HepG2 (cell line): ENCODE data around the gene CCSER1. TPM values are rescaled to one million over a fixed set of nuclear protein-coding genes. Genes with fewer than 3 reads are reported as not detected.
A peak's percentile ranks its signal among the peaks of the same experiment; 100 is the strongest.

ENCODE experiments used
- ATAC-seq: fragments of 200-7000 bp; cut with Tn5 transposase; 3 replicates; pipeline ENCODE4 v1.9.1; 2020; ENCODE audit warnings: mild to moderate bottlenecking, moderate library complexity
- BruUV-seq: library from RNA; stranded (reverse); fragments of 400-500 nt; replicated peaks from 2 replicates; lab custom pipeline; 2021; lab: Mats Ljungman, UMichigan
- CTCF ChIA-PET: fragments of 300-600 bp; formaldehyde crosslinking; extraction: SDS; loops from one replicate; lab custom pipeline; 2021; ENCODE audit warnings: low total read pairs, inconsistent platforms, low intra/inter-chr PET ratio; lab: Yijun Ruan, JAX
- POLR2A ChIA-PET: fragments of 350-600 bp; sonication (Branson Sonifier 250); formaldehyde crosslinking; loops from one replicate; lab custom pipeline; 2020; ENCODE audit warnings: antibody characterized with exemption, inconsistent platforms; lab: Yijun Ruan, JAX
- DNase-seq: peaks from one replicate; pipeline ENCODE4 v3.0.0-alpha.2; 2015; ENCODE audit warnings: low spot score
- FAIRE-seq: peaks from 3 replicates; lab custom pipeline; 2011; peaks lifted over from hg19 to GRCh38; lab: Jason Lieb, UNC
- H2AFZ ChIP-seq: one replicate; pipeline ENCODE4 v1.6.1; 2011; ENCODE audit warnings: low read length, inconsistent platforms
- H3K27ac ChIP-seq: fragments of 300-600 bp; 3 replicates; pipeline ENCODE4 v1.8.0; 2011; ENCODE audit warnings: mixed run types, mild to moderate bottlenecking, mixed read lengths, low read length, inconsistent platforms; ENCODE audit not compliant: insufficient read depth; ENCODE audit errors: extremely low read length
- H3K27me3 ChIP-seq, 2 experiments: fragments of 200-600 bp in 1 of 2; 2 replicates in 1 of 2; 3 replicates in 1 of 2; pipeline versions ENCODE4 v1.6.0 to v1.8.0; 2011; ENCODE audit warnings: low read length in 2 of 2, mild to moderate bottlenecking in 2 of 2, moderate library complexity in 2 of 2, inconsistent platforms in 1 of 2; ENCODE audit not compliant: insufficient read depth in 2 of 2, control insufficient read depth in 1 of 2
- H3K36me3 ChIP-seq, 2 experiments: fragments of 200-600 bp in 1 of 2; replicated peaks in 1 of 2; 2 replicates in 1 of 2; 3 replicates in 1 of 2; pipeline versions ENCODE4 v1.5.1 to v1.8.0; 2011; ENCODE audit warnings: low read length in 2 of 2, inconsistent platforms in 1 of 2; ENCODE audit not compliant: insufficient read depth in 2 of 2, control insufficient read depth in 1 of 2
- H3K4me1 ChIP-seq: 2 replicates; pipeline ENCODE4 v1.5.1; 2012; ENCODE audit warnings: low read length, inconsistent platforms; ENCODE audit not compliant: insufficient read depth
- H3K4me2 ChIP-seq: 2 replicates; pipeline ENCODE4 v1.6.0; 2011; ENCODE audit warnings: low read depth, low read length, inconsistent platforms
- H3K4me3 ChIP-seq, 3 experiments: fragments of 200-600 bp in 1 of 3; sonication (generic), shearing (Covaris generic) in 1 of 3; replicated peaks in 1 of 3; 2 replicates each; pipeline ENCODE4 v1.5.1; 2011 to 2016; ENCODE audit warnings: low read length in 3 of 3, inconsistent platforms in 2 of 3, low read depth in 2 of 3, mild to moderate bottlenecking in 2 of 3, control low read depth in 1 of 3, mixed read lengths in 1 of 3; ENCODE audit not compliant: insufficient read depth in 1 of 3
- H3K79me2 ChIP-seq: one replicate; pipeline ENCODE4 v1.6.1; 2011; ENCODE audit warnings: low read length, inconsistent platforms; ENCODE audit not compliant: insufficient read depth
- H3K9ac ChIP-seq: 2 replicates; pipeline ENCODE4 v1.6.0; 2011; ENCODE audit warnings: mild to moderate bottlenecking, low read depth, low read length, inconsistent platforms; ENCODE audit not compliant: insufficient read depth
- H3K9me3 ChIP-seq: 2 replicates; pipeline ENCODE4 v1.5.1; 2012; ENCODE audit warnings: mild to moderate bottlenecking, low read length
- H4K20me1 ChIP-seq: 2 replicates; pipeline ENCODE4 v1.6.0; 2011; ENCODE audit warnings: inconsistent platforms, mild to moderate bottlenecking, low read length, moderate library complexity; ENCODE audit not compliant: insufficient read depth
- ATF2 ChIP-seq: sonication (generic); formaldehyde crosslinking; IDR thresholded peaks from 2 replicates; pipeline ENCODE4 v1.4.0; 2020; ENCODE audit warnings: missing genetic modification reagents
- CTCF ChIP-seq: sonication (generic); formaldehyde crosslinking; IDR thresholded peaks from 2 replicates; pipeline ENCODE4 v1.5.0; 2020; ENCODE audit warnings: mild to moderate bottlenecking, missing genetic modification reagents, moderate library complexity
- HOXD1 ChIP-seq: sonication (generic); formaldehyde crosslinking; IDR thresholded peaks from 2 replicates; pipeline ENCODE4 v1.5.0; 2020; ENCODE audit warnings: missing genetic modification reagents
- JDP2 ChIP-seq: sonication (generic); formaldehyde crosslinking; IDR thresholded peaks from 2 replicates; pipeline ENCODE4 v1.8.1; 2022; ENCODE audit warnings: missing genetic modification reagents, borderline replicate concordance
- SMC3 ChIP-seq: IDR thresholded peaks from 2 replicates; pipeline ENCODE4 v1.6.1; 2011; ENCODE audit warnings: low read length, improper control_type of control experiment
- STAG1 ChIP-seq: sonication (generic); formaldehyde crosslinking; IDR thresholded peaks from 2 replicates; pipeline ENCODE4 v1.4.0; 2020; ENCODE audit warnings: missing genetic modification reagents
- ZBTB1 ChIP-seq: sonication (generic); formaldehyde crosslinking; IDR thresholded peaks from 2 replicates; pipeline ENCODE4 v1.4.0; 2020; ENCODE audit warnings: missing genetic modification reagents, borderline replicate concordance
- ZFP41 ChIP-seq: sonication (generic); formaldehyde crosslinking; IDR thresholded peaks from 2 replicates; pipeline ENCODE4 v1.4.0; 2020; ENCODE audit warnings: mild to moderate bottlenecking, missing genetic modification reagents, borderline replicate concordance
- ZNF7 ChIP-seq: IDR thresholded peaks from 2 replicates; pipeline ENCODE4 v1.6.1; 2016; ENCODE audit warnings: missing biosample characterization, missing genetic modification reagents
- ZNF883 ChIP-seq: sonication (generic); formaldehyde crosslinking; IDR thresholded peaks from 2 replicates; pipeline ENCODE4 v1.5.1; 2020; ENCODE audit warnings: mild to moderate bottlenecking, missing genetic modification reagents; ENCODE audit errors: not compliant biosample characterization
- WGBS: methylation state at CpG from one replicate; pipeline ENCODE4 v1.1.6; 2017; ENCODE audit warnings: low lambda C conversion rate; 5-methylcytosine and 5-hydroxymethylcytosine counted together
- in situ Hi-C: cut with HindIII; loops from 2 replicates; pipeline ENCODE4 v1.10.0; 2017; ENCODE audit warnings: low pct_unique_long_range_greater_than_20kb; ENCODE audit not compliant: extremely low pct_ligation_motif_present
- intact Hi-C: fragments of 100-400 bp; cut with micrococcal nuclease; formaldehyde crosslinking; loops from one replicate; pipeline ENCODE4 v1.10.0; 2022; ENCODE audit not compliant: unreplicated experiment
- polyA plus RNA-seq, 8 experiments: library from polyadenylated mRNA; depleted of rRNA in 3 of 8; stranded (reverse) in 7 of 8; unstranded in 1 of 8; fragments of >200 nt; fragmentation: Illumina TruSeq in 4 of 8; extraction: Trizol in 4 of 8; gene quantifications; 2 replicates each; pipeline versions ENCODE4 v1.2.1 to v1.2.3, GENCODE V29; 2011 to 2016; ENCODE audit warnings: low read depth in 4 of 8, missing spikeins in 1 of 8, mixed read lengths in 1 of 8; ENCODE audit not compliant: insufficient read depth in 1 of 8
- total RNA-seq, 5 experiments: library from RNA; depleted of rRNA; stranded (reverse); fragments of >200 nt; fragmentation: Illumina TruSeq; extraction: Trizol; gene quantifications; 2 replicates each; pipeline ENCODE4 v1.2.3, GENCODE V29; 2016; ENCODE audit warnings: low read depth in 1 of 5

Gene CCSER1
- total and polyA plus RNA-seq, 2 of the 13 experiments (the other 11 are each of a cell fraction or from before 2014, with no cell fraction given), result not detected

- TF ChIP-seq ZBTB1 (CRISPR knock-in tag), result no peak
- TF ChIP-seq ATF2 (CRISPR knock-in tag), result no peak
- TF ChIP-seq STAG1 (CRISPR knock-in tag), result peak; percentile 80
- TF ChIP-seq ZNF7 (CRISPR knock-in tag), result no peak
- TF ChIP-seq HOXD1, result no peak
- no peak for TF ChIP-seq JDP2 (CRISPR knock-in tag)
- TF ChIP-seq CTCF (CRISPR knock-in tag), result peak; percentile 65
- TF ChIP-seq SMC3, result peak; percentile 14; the same call in 1 of the 2 replicates
- no peak for TF ChIP-seq ZNF883 (CRISPR knock-in tag)
- TF ChIP-seq ZFP41 (CRISPR knock-in tag), result no peak
- ChIA-PET CTCF (interaction anchor here (1.3 to 1.4 kb wide), 2 partner anchors 1672 to 1968 kb away, joined by 5 to 14 read pairs; no protein-coding TSS in a partner anchor), POLR2A (no interaction called here)
- BruUV-seq, result no TSS peak
- Histone ChIP-seq H2AFZ (no peak overlapping the region), H4K20me1 (no peaks in the 10 kb centered on the region), H3K9me3 (no peaks in the 10 kb centered on the region), H3K9ac (no peak overlapping the region), H3K79me2 (no peaks in the 10 kb centered on the region), H3K4me2 (no peak overlapping the region), H3K4me3 (no peak overlapping the region), H3K4me1 (no peaks in the 10 kb centered on the region), H3K27ac (no peak overlapping the region), H3K36me3 (no peaks in the 10 kb centered on the region), H3K27me3 (no peaks in the 10 kb centered on the region)
- intact Hi-C loops (loop anchor here (1.0 kb wide), 2 partner anchors 698 to 1968 kb away; no protein-coding TSS in a partner anchor), in situ Hi-C loops (loop anchor here (25.0 kb wide), 1 partner anchor 1968 kb away; no protein-coding TSS in a partner anchor)
- DNase-seq (peak; percentile 16), FAIRE-seq (no peak), ATAC-seq (peak; percentile 71)
- WGBS, result 0% methylated on average over 2 of the region's 2 CpGs
These were observed 292.0 kb downstream of the CCSER1 start for GRCh38 chr4:90419124-90419711.
